Keratinocyte (primary cell): Measurements from ENCODE around the gene FAM184B. TPM values are rescaled to one million over a fixed set of nuclear protein-coding genes. Genes with fewer than 3 reads are reported as not detected.

ENCODE experiments used
- DNase-seq: peaks from one replicate; pipeline ENCODE4 v3.0.0-alpha.2; 2011; ENCODE audit warnings: low read depth, missing footprints, low spot score
- FAIRE-seq: peaks from 2 replicates; lab custom pipeline; 2011; peaks lifted over from hg19 to GRCh38; lab: Jason Lieb, UNC
- H2AFZ ChIP-seq: 2 replicates; pipeline ENCODE4 v1.6.0; 2012; ENCODE audit warnings: low read length, control low read depth, inconsistent platforms; ENCODE audit not compliant: control insufficient read depth
- H3K27ac ChIP-seq: 2 replicates; pipeline ENCODE4 v1.5.1; 2011; ENCODE audit warnings: low read length; ENCODE audit not compliant: control insufficient read depth, insufficient read depth
- H3K27me3 ChIP-seq: 3 replicates; pipeline ENCODE4 v1.6.0; 2011; ENCODE audit warnings: low read length; ENCODE audit not compliant: control insufficient read depth, insufficient read depth; ENCODE audit errors: extremely low read depth
- H3K36me3 ChIP-seq, 2 experiments: 2 replicates in 1 of 2; 3 replicates in 1 of 2; pipeline ENCODE4 v1.5.1; 2011; ENCODE audit warnings: low read length in 2 of 2, mild to moderate bottlenecking in 1 of 2; ENCODE audit not compliant: control insufficient read depth in 2 of 2, insufficient read depth in 2 of 2; ENCODE audit errors: extremely low read depth in 1 of 2
- H3K4me1 ChIP-seq: 3 replicates; pipeline ENCODE4 v1.5.1; 2011; ENCODE audit warnings: low read length; ENCODE audit not compliant: control insufficient read depth, insufficient read depth; ENCODE audit errors: extremely low read depth
- H3K4me2 ChIP-seq: 3 replicates; pipeline ENCODE4 v1.6.0; 2011; ENCODE audit warnings: low read depth, low read length; ENCODE audit not compliant: control insufficient read depth, insufficient read depth; ENCODE audit errors: extremely low read depth
- H3K4me3 ChIP-seq, 3 experiments: fragments of 200-600 bp in 1 of 3; sonication (generic) in 1 of 3; 2 replicates in 2 of 3; 3 replicates in 1 of 3; pipeline ENCODE4 v1.5.1; 2011 to 2016; ENCODE audit warnings: low read length in 3 of 3, mild to moderate bottlenecking in 3 of 3, control low read depth in 2 of 3, inconsistent platforms in 1 of 3, low read depth in 1 of 3, mixed read lengths in 1 of 3, mixed run types in 1 of 3, moderate library complexity in 1 of 3; ENCODE audit not compliant: control insufficient read depth in 2 of 3, insufficient read depth in 2 of 3; ENCODE audit errors: extremely low read depth in 1 of 3
- H3K79me2 ChIP-seq: 2 replicates; pipeline ENCODE4 v1.6.0; 2012; ENCODE audit warnings: low read length; ENCODE audit not compliant: control insufficient read depth, insufficient read depth
- H3K9ac ChIP-seq: 3 replicates; pipeline ENCODE4 v1.6.0; 2011; ENCODE audit warnings: low read length; ENCODE audit not compliant: control insufficient read depth, insufficient read depth; ENCODE audit errors: extremely low read depth
- H3K9me1 ChIP-seq: 3 replicates; pipeline ENCODE4 v1.6.0; 2011; ENCODE audit warnings: low read length; ENCODE audit not compliant: control insufficient read depth, insufficient read depth; ENCODE audit errors: extremely low read depth
- H3K9me3 ChIP-seq: 2 replicates; pipeline ENCODE4 v1.5.1; 2012; ENCODE audit warnings: low read depth, low read length; ENCODE audit not compliant: control insufficient read depth
- H4K20me1 ChIP-seq: 3 replicates; pipeline ENCODE4 v1.6.0; 2011; ENCODE audit warnings: low read length; ENCODE audit not compliant: control insufficient read depth, insufficient read depth; ENCODE audit errors: extremely low read depth
- EZH2 ChIP-seq: IDR thresholded peaks from one replicate; pipeline ENCODE4 v1.6.1; 2012; ENCODE audit warnings: inconsistent platforms, mild to moderate bottlenecking, low read length, moderate library complexity
- dilution Hi-C: fragments of 300-500 bp; cut with MboI; formaldehyde crosslinking; loops from one replicate; pipeline ENCODE4 v1.7.0; 2020; ENCODE audit warnings: low sequenced_read_pairs; ENCODE audit not compliant: extremely low pct_ligation_motif_present
- polyA plus RNA-seq, 5 experiments: library from polyadenylated mRNA; depleted of rRNA in 3 of 5; stranded (reverse) in 3 of 5; stranded (forward) in 1 of 5; unstranded in 1 of 5; fragments of >200 nt; gene quantifications; 1 replicate in 1 of 5; 2 replicates in 3 of 5; 3 replicates in 1 of 5; pipeline versions ENCODE4 v1.2.1 to v1.2.3, GENCODE V29; 2011 to 2012; ENCODE audit warnings: missing spikeins in 2 of 5, low read depth in 1 of 5, low replicate concordance in 1 of 5
- TF ChIP-seq, protein P1 (sequence below), 3 experiments: IDR thresholded peaks in 1 of 3; conservative IDR thresholded peaks in 1 of 3; optimal IDR thresholded peaks in 1 of 3; 2 replicates in 2 of 3; 3 replicates in 1 of 3; pipeline versions ENCODE3 to v1.5.1; 2011; ENCODE audit warnings: low read length in 3 of 3, mild to moderate bottlenecking in 3 of 3, moderate library complexity in 2 of 3, control low read depth in 1 of 3, inconsistent platforms in 1 of 3; ENCODE audit not compliant: insufficient read depth in 2 of 3; ENCODE audit errors: extremely low read depth in 1 of 3

The FAM184B gene
- polyA plus RNA-seq, 1 donor (not counting 4 experiments of a cell fraction or from before 2014, with no cell fraction given) = 0.01 TPM

DNA sequence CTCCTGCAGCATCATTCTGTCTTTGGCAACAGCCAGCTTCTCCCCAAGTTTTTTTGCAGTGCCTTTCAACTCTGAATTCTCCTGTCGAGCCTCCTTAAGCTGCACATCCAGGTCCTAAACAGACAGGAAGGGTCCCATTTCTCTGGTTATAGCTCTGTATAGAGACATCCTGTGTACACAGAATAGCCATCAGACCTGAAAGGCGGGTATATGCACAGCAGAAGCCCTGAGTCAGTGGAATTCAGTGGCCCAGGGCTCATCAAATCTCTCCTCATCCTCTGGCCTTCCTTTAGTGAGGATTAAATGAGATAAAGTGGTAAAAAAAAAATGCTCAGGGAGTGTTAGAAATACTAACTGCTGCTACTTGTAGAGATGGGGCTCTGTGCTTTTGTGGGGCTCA lies 73.8 kb downstream of the FAM184B start:
- Histone ChIP-seq H3K4me2 (no peak overlapping the region), H3K4me3 (no peak overlapping the region), H3K36me3 (no peaks in the 10 kb centered on the region), H3K9me3 (no peaks in the 10 kb centered on the region), H3K9ac (no peak overlapping the region), H3K9me1 (no peaks in the 10 kb centered on the region), H3K27ac (no peak overlapping the region), H3K27me3 (no peaks in the 10 kb centered on the region), H4K20me1 (no peaks in the 10 kb centered on the region), H3K79me2 (no peaks in the 10 kb centered on the region), H3K4me1 (no peaks in the 10 kb centered on the region), H2AFZ (no peak overlapping the region)
- dilution Hi-C loops = no loop called here
- FAIRE-seq = no peak
- no peak for DNase-seq
- TF ChIP-seq, protein P1, sequence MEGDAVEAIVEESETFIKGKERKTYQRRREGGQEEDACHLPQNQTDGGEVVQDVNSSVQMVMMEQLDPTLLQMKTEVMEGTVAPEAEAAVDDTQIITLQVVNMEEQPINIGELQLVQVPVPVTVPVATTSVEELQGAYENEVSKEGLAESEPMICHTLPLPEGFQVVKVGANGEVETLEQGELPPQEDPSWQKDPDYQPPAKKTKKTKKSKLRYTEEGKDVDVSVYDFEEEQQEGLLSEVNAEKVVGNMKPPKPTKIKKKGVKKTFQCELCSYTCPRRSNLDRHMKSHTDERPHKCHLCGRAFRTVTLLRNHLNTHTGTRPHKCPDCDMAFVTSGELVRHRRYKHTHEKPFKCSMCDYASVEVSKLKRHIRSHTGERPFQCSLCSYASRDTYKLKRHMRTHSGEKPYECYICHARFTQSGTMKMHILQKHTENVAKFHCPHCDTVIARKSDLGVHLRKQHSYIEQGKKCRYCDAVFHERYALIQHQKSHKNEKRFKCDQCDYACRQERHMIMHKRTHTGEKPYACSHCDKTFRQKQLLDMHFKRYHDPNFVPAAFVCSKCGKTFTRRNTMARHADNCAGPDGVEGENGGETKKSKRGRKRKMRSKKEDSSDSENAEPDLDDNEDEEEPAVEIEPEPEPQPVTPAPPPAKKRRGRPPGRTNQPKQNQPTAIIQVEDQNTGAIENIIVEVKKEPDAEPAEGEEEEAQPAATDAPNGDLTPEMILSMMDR (optimal IDR thresholded peaks at IDR 0.05 in 1 of 3, IDR thresholded peaks at IDR 0.05 in 1 of 3, conservative IDR thresholded peaks at IDR 0.05 in 1 of 3; ENCODE audit: extremely low read depth in 1 of 3, insufficient read depth in 2 of 3, low read length in 3 of 3) = no peak
- no peak for TF ChIP-seq EZH2

DNA sequence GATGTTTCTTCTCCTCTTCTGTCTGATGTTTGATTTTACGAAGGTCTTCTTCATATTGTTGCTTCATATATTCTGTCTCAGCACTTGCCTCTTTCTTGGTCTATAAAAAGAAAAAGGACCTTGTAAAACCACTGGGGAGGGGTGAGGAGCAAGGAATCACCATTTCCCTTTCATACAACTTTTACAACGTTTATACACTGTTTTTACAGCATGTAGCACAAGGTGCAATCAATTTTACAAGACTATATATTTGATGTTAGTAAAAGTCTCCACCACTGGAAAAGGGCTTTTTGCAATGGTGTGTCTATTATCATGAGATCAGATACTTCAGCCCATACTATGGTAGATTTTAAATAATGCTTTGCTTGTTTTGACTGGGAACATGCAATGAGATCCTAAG lies 76.3 kb downstream of the FAM184B start:
- Histone ChIP-seq H4K20me1 (no peaks in the 10 kb centered on the region), H3K9me1 (no peaks in the 10 kb centered on the region), H3K79me2 (no peaks in the 10 kb centered on the region), H3K36me3 (no peaks in the 10 kb centered on the region), H3K4me1 (no peaks in the 10 kb centered on the region), H3K9ac (no peak overlapping the region), H2AFZ (no peak overlapping the region), H3K27ac (no peak overlapping the region), H3K4me2 (no peak overlapping the region), H3K9me3 (no peaks in the 10 kb centered on the region), H3K27me3 (no peaks in the 10 kb centered on the region), H3K4me3 (no peak overlapping the region)
- FAIRE-seq (no peak), DNase-seq (no peak)
- TF ChIP-seq, protein P1 (optimal IDR thresholded peaks at IDR 0.05 in 1 of 3, IDR thresholded peaks at IDR 0.05 in 1 of 3, conservative IDR thresholded peaks at IDR 0.05 in 1 of 3; ENCODE audit: extremely low read depth in 1 of 3, insufficient read depth in 2 of 3, low read length in 3 of 3) = no peak
- no peak for TF ChIP-seq EZH2
- dilution Hi-C loops = no loop called here
